GM12892 (cell line): ENCODE measurements around the gene NASP.

Experiments used
- DNase-seq: peaks from one replicate; pipeline ENCODE4 v3.0.0; 2011; ENCODE audit not compliant: insufficient read length
- FAIRE-seq: peaks from 2 replicates; lab custom pipeline; 2011; peaks lifted over from hg19 to GRCh38; lab: Jason Lieb, UNC
- POLR2A ChIP-seq: IDR thresholded peaks from 2 replicates; pipeline ENCODE4 v1.6.1; 2011; ENCODE audit warnings: low read depth, low read length, control low read depth
- POLR2AphosphoS5 ChIP-seq: IDR thresholded peaks from 2 replicates; pipeline ENCODE4 v1.6.1; 2011; ENCODE audit warnings: low read depth, low read length, control low read depth
- TAF1 ChIP-seq: IDR thresholded peaks from 2 replicates; pipeline ENCODE4 v1.6.1; 2011; ENCODE audit warnings: low read depth, mild to moderate bottlenecking, control low read depth, low read length, borderline replicate concordance

The NASP gene

GRCh38 chr1:45656573-45657226, 72.9 kb downstream of the NASP start:
- FAIRE-seq, result no peak
- no peak for TF ChIP-seq POLR2AphosphoS5
- no peak for TF ChIP-seq POLR2A
- TF ChIP-seq TAF1, result no peak

GRCh38 chr1:45658171-45658570, 74.3 kb downstream of the NASP start:
- DNase-seq (no peak), FAIRE-seq (no peak)
- TF ChIP-seq POLR2A (no peak), POLR2AphosphoS5 (no peak), TAF1 (no peak)

More at GRCh38 chr1:45656573-45657226, 72.9 kb downstream of the NASP start:
- no peak for DNase-seq

GRCh38 chr1:45659222-45659621, 75.4 kb downstream of the NASP start:
- no peak for DNase-seq
- no peak for TF ChIP-seq POLR2AphosphoS5
- no peak for TF ChIP-seq POLR2A
- no peak for TF ChIP-seq TAF1
- FAIRE-seq, result no peak

GRCh38 chr1:45660336-45660735, 76.5 kb downstream of the NASP start:
- TF ChIP-seq POLR2AphosphoS5, result no peak
- no peak for TF ChIP-seq POLR2A
- no peak for TF ChIP-seq TAF1
- no peak for FAIRE-seq
- no peak for DNase-seq

GRCh38 chr1:45666836-45667235, 83.0 kb downstream of the NASP start:
- TF ChIP-seq TAF1, result no peak
- TF ChIP-seq POLR2AphosphoS5, result no peak
- TF ChIP-seq POLR2A, result no peak
- no peak for FAIRE-seq
- DNase-seq, result no peak

GRCh38 chr1:45667321-45668111, 83.7 kb downstream of the NASP start:
- no peak for TF ChIP-seq POLR2AphosphoS5
- TF ChIP-seq TAF1, result no peak
- TF ChIP-seq POLR2A, result no peak

More at GRCh38 chr1:45667321-45668111, 83.7 kb downstream of the NASP start:
- DNase-seq (no peak), FAIRE-seq (no peak)
